GM12872 (cell line): Measurements from ENCODE around the gene THSD4.

Source experiments
- CTCF ChIP-seq: IDR thresholded peaks from 3 replicates; pipeline ENCODE4 v1.5.1; 2011; ENCODE audit warnings: low read depth, mild to moderate bottlenecking, low read length, moderate library complexity; ENCODE audit not compliant: insufficient read depth

THSD4 gene

GRCh38 chr15:71559098-71559497 lies 443.8 kb downstream of the THSD4 start:
- TF ChIP-seq CTCF, result no peak

GRCh38 chr15:71559616-71560015 lies 444.3 kb downstream of the THSD4 start:
- no peak for TF ChIP-seq CTCF

GRCh38 chr15:71562251-71562650 lies 447.0 kb downstream of the THSD4 start:
- TF ChIP-seq CTCF, result no peak

- no peak for TF ChIP-seq CTCF
Observed at GRCh38 chr15:71564217-71564616, 448.9 kb downstream of the THSD4 start.

- no peak for TF ChIP-seq CTCF
Observed at GRCh38 chr15:71565006-71565405, 449.7 kb downstream of the THSD4 start.

- TF ChIP-seq CTCF, result no peak
Observed at GRCh38 chr15:71565631-71566160, 450.4 kb downstream of the THSD4 start.

GRCh38 chr15:71566226-71566625 lies 451.0 kb downstream of the THSD4 start:
- no peak for TF ChIP-seq CTCF

GRCh38 chr15:71567173-71567572 lies 451.9 kb downstream of the THSD4 start:
- TF ChIP-seq CTCF, result no peak
